ENCODE measurements around the gene PGP.

PGP gene

GRCh38 chr16:2195322-2196161, 19.1 kb downstream of the PGP start:
- peak overlapping the region; percentile 21 for H3K4me3 ChIP-seq (ENCODE audit: low read depth, low read length)
- in situ Hi-C loops (cut with HindIII; ENCODE audit: low sequenced_read_pairs), result no loop called here
- TF ChIP-seq CTCF (IDR thresholded peaks at IDR 0.05; ENCODE audit: low read depth, low read length, missing control alignments), result no peak
- no peak for DNase-seq (ENCODE audit: low read depth)

- TF ChIP-seq CTCF (IDR thresholded peaks at IDR 0.05; ENCODE audit: low read depth, low read length, missing control alignments), result peak; percentile 34
- DNase-seq (ENCODE audit: low read depth), result no peak
- H3K4me3 ChIP-seq (ENCODE audit: low read depth, low read length), result no peak overlapping the region
- in situ Hi-C loops (cut with HindIII; ENCODE audit: low sequenced_read_pairs), result no loop called here
These were observed 19.8 kb downstream of the PGP start for GRCh38 chr16:2194852-2195321.

- DNase-seq (ENCODE audit: low read depth), result no peak
- in situ Hi-C loops (cut with HindIII; ENCODE audit: low sequenced_read_pairs), result no loop called here
- H3K4me3 ChIP-seq (ENCODE audit: low read depth, low read length), result no peak overlapping the region
- no peak for TF ChIP-seq CTCF (IDR thresholded peaks at IDR 0.05; ENCODE audit: low read depth, low read length, missing control alignments)
These were observed 20.3 kb downstream of the PGP start for GRCh38 chr16:2194166-2194834.

- no peak for DNase-seq (ENCODE audit: low read depth)
- no peak overlapping the region for H3K4me3 ChIP-seq (ENCODE audit: low read depth, low read length)
- in situ Hi-C loops (cut with HindIII; ENCODE audit: low sequenced_read_pairs), result no loop called here
These were observed 23.3 kb downstream of the PGP start for GRCh38 chr16:2191446-2191706.

GRCh38 chr16:2190659-2191445, 23.8 kb downstream of the PGP start:
- DNase-seq (ENCODE audit: low read depth), result no peak
- in situ Hi-C loops (cut with HindIII; ENCODE audit: low sequenced_read_pairs), result no loop called here
- H3K4me3 ChIP-seq (ENCODE audit: low read depth, low read length), result no peak overlapping the region
- TF ChIP-seq CTCF (IDR thresholded peaks at IDR 0.05; ENCODE audit: low read depth, low read length, missing control alignments), result no peak

More at GRCh38 chr16:2191446-2191706, 23.3 kb downstream of the PGP start:
- TF ChIP-seq CTCF (IDR thresholded peaks at IDR 0.05; ENCODE audit: low read depth, low read length, missing control alignments), result no peak

GRCh38 chr16:2190002-2190658, 24.5 kb downstream of the PGP start:
- no peak for TF ChIP-seq CTCF (IDR thresholded peaks at IDR 0.05; ENCODE audit: low read depth, low read length, missing control alignments)
- H3K4me3 ChIP-seq (ENCODE audit: low read depth, low read length), result no peak overlapping the region
- in situ Hi-C loops (cut with HindIII; ENCODE audit: low sequenced_read_pairs), result no loop called here
- no peak for DNase-seq (ENCODE audit: low read depth)
